ENCODE measurements around the gene MAGEF1.
A peak's percentile ranks its signal among the peaks of the same experiment; 100 is the strongest.

MAGEF1 gene

GRCh38 chr3:184717399-184717983 lies 5.6 kb upstream of the MAGEF1 start:
- DNase-seq (ENCODE audit: low read depth, low spot score): no peak

GRCh38 chr3:184716622-184717398 lies 4.9 kb upstream of the MAGEF1 start:
- H3K9ac ChIP-seq (ENCODE audit: insufficient read length, low read depth): peak overlapping the region; percentile 68
- no peaks in the 10 kb centered on the region for H3K27me3 ChIP-seq (ENCODE audit: insufficient read depth, insufficient read length)
- peaks cover 9% of the 10 kb centered on the region for H3K4me1 ChIP-seq (ENCODE audit: insufficient read depth, insufficient read length)
- no peaks in the 10 kb centered on the region for H3K36me3 ChIP-seq (ENCODE audit: insufficient read depth, insufficient read length, low read length)
- no peak overlapping the region for H3K4me3 ChIP-seq (ENCODE audit: insufficient read length, low read depth)
- no peak for TF ChIP-seq YY1 (IDR thresholded peaks at IDR 0.05; ENCODE audit: insufficient read depth, insufficient read length)
- TF ChIP-seq SUZ12 (IDR thresholded peaks at IDR 0.05; ENCODE audit: extremely low read depth, insufficient read depth, insufficient read length): no peak
- TF ChIP-seq ZNF274 (IDR thresholded peaks at IDR 0.05; ENCODE audit: low read depth, low read length): no peak
- no peak for DNase-seq (ENCODE audit: low read depth, low spot score)
- H3K9me3 ChIP-seq (ENCODE audit: insufficient read depth, low read length): no peaks in the 10 kb centered on the region

More at GRCh38 chr3:184717399-184717983, 5.6 kb upstream of the MAGEF1 start:
- Histone ChIP-seq H3K9me3 (ENCODE audit: insufficient read depth, low read length) (no peaks in the 10 kb centered on the region), H3K36me3 (ENCODE audit: insufficient read depth, insufficient read length, low read length) (no peaks in the 10 kb centered on the region), H3K4me1 (ENCODE audit: insufficient read depth, insufficient read length) (peaks cover 9% of the 10 kb centered on the region), H3K9ac (ENCODE audit: insufficient read length, low read depth) (peak overlapping the region; percentile 68), H3K27me3 (ENCODE audit: insufficient read depth, insufficient read length) (no peaks in the 10 kb centered on the region), H3K4me3 (ENCODE audit: insufficient read length, low read depth) (no peak overlapping the region)
- no peak for TF ChIP-seq YY1 (IDR thresholded peaks at IDR 0.05; ENCODE audit: insufficient read depth, insufficient read length)
- TF ChIP-seq SUZ12 (IDR thresholded peaks at IDR 0.05; ENCODE audit: extremely low read depth, insufficient read depth, insufficient read length): no peak
- no peak for TF ChIP-seq ZNF274 (IDR thresholded peaks at IDR 0.05; ENCODE audit: low read depth, low read length)

- Histone ChIP-seq H3K36me3 (ENCODE audit: insufficient read depth, insufficient read length, low read length) (no peaks in the 10 kb centered on the region), H3K9me3 (ENCODE audit: insufficient read depth, low read length) (no peaks in the 10 kb centered on the region), H3K27me3 (ENCODE audit: insufficient read depth, insufficient read length) (no peaks in the 10 kb centered on the region), H3K9ac (ENCODE audit: insufficient read length, low read depth) (peak overlapping the region; percentile 22), H3K4me3 (ENCODE audit: insufficient read length, low read depth) (no peak overlapping the region), H3K4me1 (ENCODE audit: insufficient read depth, insufficient read length) (peaks cover 9% of the 10 kb centered on the region)
- TF ChIP-seq YY1 (IDR thresholded peaks at IDR 0.05; ENCODE audit: insufficient read depth, insufficient read length) (no peak), SUZ12 (IDR thresholded peaks at IDR 0.05; ENCODE audit: extremely low read depth, insufficient read depth, insufficient read length) (no peak), ZNF274 (IDR thresholded peaks at IDR 0.05; ENCODE audit: low read depth, low read length) (no peak)
- DNase-seq (ENCODE audit: low read depth, low spot score): no peak
Observed at GRCh38 chr3:184715943-184716621, 4.2 kb upstream of the MAGEF1 start.

GRCh38 chr3:184713521-184713920 lies 1.7 kb upstream of the MAGEF1 start:
- Histone ChIP-seq H3K4me3 (ENCODE audit: insufficient read length, low read depth) (no peak overlapping the region), H3K9me3 (ENCODE audit: insufficient read depth, low read length) (no peaks in the 10 kb centered on the region), H3K4me1 (ENCODE audit: insufficient read depth, insufficient read length) (peaks cover 7% of the 10 kb centered on the region), H3K36me3 (ENCODE audit: insufficient read depth, insufficient read length, low read length) (peaks cover 18% of the 10 kb centered on the region), H3K9ac (ENCODE audit: insufficient read length, low read depth) (no peak overlapping the region), H3K27me3 (ENCODE audit: insufficient read depth, insufficient read length) (no peaks in the 10 kb centered on the region)
- no peak for DNase-seq (ENCODE audit: low read depth, low spot score)
- no peak for TF ChIP-seq ZNF274 (IDR thresholded peaks at IDR 0.05; ENCODE audit: low read depth, low read length)
- TF ChIP-seq YY1 (IDR thresholded peaks at IDR 0.05; ENCODE audit: insufficient read depth, insufficient read length): no peak
- TF ChIP-seq SUZ12 (IDR thresholded peaks at IDR 0.05; ENCODE audit: extremely low read depth, insufficient read depth, insufficient read length): no peak

- TF ChIP-seq YY1 (IDR thresholded peaks at IDR 0.05; ENCODE audit: insufficient read depth, insufficient read length): no peak
- no peak for TF ChIP-seq SUZ12 (IDR thresholded peaks at IDR 0.05; ENCODE audit: extremely low read depth, insufficient read depth, insufficient read length)
- Histone ChIP-seq H3K4me1 (ENCODE audit: insufficient read depth, insufficient read length) (peaks cover 7% of the 10 kb centered on the region), H3K9me3 (ENCODE audit: insufficient read depth, low read length) (0 out of 2 replicates have a peak, but pooled peaks cover under 1% of the 10 kb centered on the region), H3K9ac (ENCODE audit: insufficient read length, low read depth) (no peak overlapping the region), H3K27me3 (ENCODE audit: insufficient read depth, insufficient read length) (no peaks in the 10 kb centered on the region), H3K4me3 (ENCODE audit: insufficient read length, low read depth) (no peak overlapping the region), H3K36me3 (ENCODE audit: insufficient read depth, insufficient read length, low read length) (peaks cover 23% of the 10 kb centered on the region)
- no peak for DNase-seq (ENCODE audit: low read depth, low spot score)
Observed at GRCh38 chr3:184713040-184713355, 1.1 kb upstream of the MAGEF1 start.

- DNase-seq (ENCODE audit: low read depth, low spot score): no peak
- TF ChIP-seq YY1 (IDR thresholded peaks at IDR 0.05; ENCODE audit: insufficient read depth, insufficient read length) (no peak), SUZ12 (IDR thresholded peaks at IDR 0.05; ENCODE audit: extremely low read depth, insufficient read depth, insufficient read length) (no peak)
- Histone ChIP-seq H3K4me1 (ENCODE audit: insufficient read depth, insufficient read length) (peaks cover 4% of the 10 kb centered on the region), H3K36me3 (ENCODE audit: insufficient read depth, insufficient read length, low read length) (peaks cover 28% of the 10 kb centered on the region), H3K9me3 (ENCODE audit: insufficient read depth, low read length) (peaks cover 6% of the 10 kb centered on the region; the same call in 1 of the 2 replicates), H3K9ac (ENCODE audit: insufficient read length, low read depth) (peak overlapping the region; percentile 83), H3K4me3 (ENCODE audit: insufficient read length, low read depth) (peak overlapping the region; percentile 75), H3K27me3 (ENCODE audit: insufficient read depth, insufficient read length) (no peaks in the 10 kb centered on the region)
Observed at GRCh38 chr3:184712248-184713039, 580 bp upstream of the MAGEF1 start.
